Heart left ventricle (tissue), 13 donors: ENCODE data around the gene ASAP2.

ENCODE experiments used
- POLR2A ChIP-seq, 2 donors: fragments of 450-650 bp; IDR thresholded peaks; one replicate each; pipeline ENCODE4 v1.6.1; 2017; ENCODE audit warnings: antibody characterized with exemption in 2 of 2, mild to moderate bottlenecking in 2 of 2, moderate library complexity in 2 of 2
- TF ChIP-seq, protein P1 (sequence below), 12 donors: fragments of 200-600 bp; sonication (generic) in 4 of 12; IDR thresholded peaks; one replicate each; pipeline versions ENCODE4 v1.5.0 to v1.8.0; 2018 to 2022; ENCODE audit warnings: antibody characterized with exemption in 12 of 12, mild to moderate bottlenecking in 5 of 12
- donor health status: ischemic (EF 13 %, LVEDD 7.1; RV severe dilation, severe dysfunction).
- donor health status: DM: no; HTN: yes; CAD: no.
- donor health status: DM: no; HTN: no; CAD: no.
- donor health status: ischemic (EF 25% LVEDD 6.9; RV normal size, moderate dysfunction).
- donor health status: ischemic (EF 25% LVEDD 5.7; RV mildly dilated, moderate dysfunction).
- donor health status: ischemic (EF 35%, LVEDD 5.7; RV mildly dilated, moderate dysfunction).
- donor health status: nonischemic (EF 11% LVEDD 7.7; RV severe dilation, severe dysfunction).
- donor health status: DM: yes; HTN: yes; CAD: no.
- donor health status: PGD.
- donor health status: ischemic (EF 29% LVEDD 5.4; RV normal size, mild dysfunction).
- donor health status: nonischemic (EF 23%, LVEDD 6.1; RV moderate dilation, normal function).

DNA sequence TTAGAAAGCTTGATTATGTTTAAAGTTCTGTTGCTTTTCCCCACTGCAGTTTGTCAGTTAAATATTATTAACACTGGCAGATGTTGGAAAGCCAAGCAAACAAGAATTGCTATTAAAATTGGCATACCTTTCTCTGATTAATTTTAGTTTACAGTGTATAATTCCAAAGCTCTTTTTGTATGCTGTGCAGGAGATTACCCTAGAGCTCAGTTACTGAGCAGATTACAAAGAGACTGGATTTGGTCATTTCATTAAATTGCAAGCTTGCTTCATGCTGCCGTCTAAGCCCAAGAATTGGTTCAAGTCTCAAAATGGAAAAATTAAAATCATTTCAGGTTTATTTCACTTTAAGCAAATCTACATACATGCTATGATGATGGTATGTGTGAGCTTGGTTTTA is 2.3 kb downstream of the ASAP2 start:
- no peak for TF ChIP-seq POLR2A (IDR thresholded peaks at IDR 0.05)
- TF ChIP-seq, protein P1, sequence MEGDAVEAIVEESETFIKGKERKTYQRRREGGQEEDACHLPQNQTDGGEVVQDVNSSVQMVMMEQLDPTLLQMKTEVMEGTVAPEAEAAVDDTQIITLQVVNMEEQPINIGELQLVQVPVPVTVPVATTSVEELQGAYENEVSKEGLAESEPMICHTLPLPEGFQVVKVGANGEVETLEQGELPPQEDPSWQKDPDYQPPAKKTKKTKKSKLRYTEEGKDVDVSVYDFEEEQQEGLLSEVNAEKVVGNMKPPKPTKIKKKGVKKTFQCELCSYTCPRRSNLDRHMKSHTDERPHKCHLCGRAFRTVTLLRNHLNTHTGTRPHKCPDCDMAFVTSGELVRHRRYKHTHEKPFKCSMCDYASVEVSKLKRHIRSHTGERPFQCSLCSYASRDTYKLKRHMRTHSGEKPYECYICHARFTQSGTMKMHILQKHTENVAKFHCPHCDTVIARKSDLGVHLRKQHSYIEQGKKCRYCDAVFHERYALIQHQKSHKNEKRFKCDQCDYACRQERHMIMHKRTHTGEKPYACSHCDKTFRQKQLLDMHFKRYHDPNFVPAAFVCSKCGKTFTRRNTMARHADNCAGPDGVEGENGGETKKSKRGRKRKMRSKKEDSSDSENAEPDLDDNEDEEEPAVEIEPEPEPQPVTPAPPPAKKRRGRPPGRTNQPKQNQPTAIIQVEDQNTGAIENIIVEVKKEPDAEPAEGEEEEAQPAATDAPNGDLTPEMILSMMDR (IDR thresholded peaks at IDR 0.05) = no peak
